Measurements from ENCODE around the gene CDKL1.

GRCh38 chr14:50334211-50334610 lies 62.5 kb downstream of the CDKL1 start:
- TF ChIP-seq CTCF (IDR thresholded peaks at IDR 0.05; ENCODE audit: insufficient read depth, low read depth, low read length) = no peak
- no peak for TF ChIP-seq EZH2 (IDR thresholded peaks at IDR 0.05; ENCODE audit: insufficient read depth, low read length)

Measured in astrocyte (in vitro differentiated cells and primary cell).